ENCODE data around the gene BSCL2. TPM values are rescaled to one million over a fixed set of nuclear protein-coding genes. Genes with fewer than 3 reads are reported as not detected.

Gene BSCL2
- polyA plus RNA-seq, 1 experiment = 94.1 TPM

DNA sequence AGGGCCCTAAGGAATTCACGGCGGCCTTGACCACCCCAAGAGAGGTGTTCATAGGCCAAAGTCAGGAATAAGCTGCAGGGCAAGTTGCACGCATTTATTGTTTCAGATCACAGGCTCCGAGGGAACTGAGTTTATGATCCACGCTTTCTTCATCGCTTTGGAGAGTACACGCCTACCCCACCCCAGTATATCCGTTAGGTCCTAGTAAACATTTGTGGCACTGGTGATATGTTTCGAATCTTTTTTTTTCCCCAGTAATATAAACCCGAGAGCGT is 61.6 kb downstream of the BSCL2 start:
- H3K36me3 ChIP-seq (ENCODE audit: control insufficient read depth, insufficient read depth, low read length) = peaks cover 25% of the 10 kb centered on the region
- peak overlapping the region; percentile 73 for H3K4me3 ChIP-seq (ENCODE audit: low read depth, low read length)
- no peak for TF ChIP-seq CTCF (IDR thresholded peaks at IDR 0.05; ENCODE audit: insufficient read depth, low read depth, low read length)
- no peaks in the 10 kb centered on the region for H3K27me3 ChIP-seq (ENCODE audit: control insufficient read depth, insufficient read depth, low read length)
- POLR2A ChIA-PET = interaction anchor here (1.5 kb wide), 1 partner anchor 20 kb away, joined by 19 read pairs; the partner anchor contains the start of genes C11orf98 and CSKMT
- CTCF ChIA-PET = interaction anchor here (0.6 to 1.1 kb wide), 2 partner anchors 221 to 1559 kb away, joined by 3 read pairs; no protein-coding TSS in a partner anchor
- DNase-seq (ENCODE audit: low read depth) = no peak

GRCh38 chr11:62644220-62644619 is 63.0 kb downstream of the BSCL2 start:
- ChIA-PET POLR2A (no interaction called here), CTCF (interaction anchor here (0.7 to 1.1 kb wide), 3 partner anchors 29 to 52 kb away, joined by 3 to 4 read pairs (median 3); partner anchors contain the start of gene TUT1)
- no peak for DNase-seq (ENCODE audit: low read depth)

More at GRCh38 chr11:62644220-62644619, 63.0 kb downstream of the BSCL2 start:
- Histone ChIP-seq H3K4me3 (ENCODE audit: low read depth, low read length) (no peak overlapping the region), H3K36me3 (ENCODE audit: control insufficient read depth, insufficient read depth, low read length) (peaks cover 23% of the 10 kb centered on the region), H3K27me3 (ENCODE audit: control insufficient read depth, insufficient read depth, low read length) (no peaks in the 10 kb centered on the region)
- no peak for TF ChIP-seq CTCF (IDR thresholded peaks at IDR 0.05; ENCODE audit: insufficient read depth, low read depth, low read length)

Small RNA genes within 50 kb of the gene (small RNA-seq; reads per million reads assigned to genes)
- not detected for gene SNORA57 (ENCODE audit: insufficient read length, low read depth, low replicate concordance)

Other genes with a start within 250 kb of the BSCL2 start
- 145 and 185 TPM in 2 replicates for gene AHNAK, start 160.6 kb downstream of the BSCL2 start, polyA plus RNA-seq (2011; rRNA removed)
- 2,358 and 2,459 TPM in 2 replicates for gene EEF1G, start 133.5 kb downstream of the BSCL2 start, polyA plus RNA-seq (2011; rRNA removed)
- 6.4 and 9.9 TPM in 2 replicates for gene TUT1, start 115.9 kb downstream of the BSCL2 start, polyA plus RNA-seq (2011; rRNA removed)
- 16.4 and 17.8 TPM in 2 replicates for gene MTA2, start 105.6 kb downstream of the BSCL2 start, polyA plus RNA-seq (2011; rRNA removed)
- gene EML3, start 94.6 kb downstream of the BSCL2 start, polyA plus RNA-seq (2011; rRNA removed) = 18.9 and 26.5 TPM in 2 replicates
- 2.1 and 2.2 TPM in 2 replicates for gene ROM1, start 94.2 kb downstream of the BSCL2 start, polyA plus RNA-seq (2011; rRNA removed)
- gene B3GAT3, start 85.4 kb downstream of the BSCL2 start, polyA plus RNA-seq (2011; rRNA removed) = 24.5 and 42.4 TPM in 2 replicates
- 388 and 463 TPM in 2 replicates for gene GANAB, start 60.8 kb downstream of the BSCL2 start, polyA plus RNA-seq (2011; rRNA removed)
- 6.7 and 17.3 TPM in 2 replicates for gene INTS5, start 54.1 kb downstream of the BSCL2 start, polyA plus RNA-seq (2011; rRNA removed)
- 43.0 and 45.2 TPM in 2 replicates for gene C11orf98, start 42.2 kb downstream of the BSCL2 start, polyA plus RNA-seq (2011; rRNA removed)
- 5.1 and 6.6 TPM in 2 replicates for gene CSKMT, start 42.1 kb downstream of the BSCL2 start, polyA plus RNA-seq (2011; rRNA removed)
- 6.9 TPM in 2 replicates for gene UQCC3, start 35.8 kb downstream of the BSCL2 start, polyA plus RNA-seq (2011; rRNA removed)
- 4.0 and 4.1 TPM in 2 replicates for gene LBHD1, start 35.2 kb downstream of the BSCL2 start, polyA plus RNA-seq (2011; rRNA removed)
- 83.7 and 86.0 TPM in 2 replicates for gene UBXN1, start 28.4 kb downstream of the BSCL2 start, polyA plus RNA-seq (2011; rRNA removed)
- gene LRRN4CL, start 17.9 kb downstream of the BSCL2 start, polyA plus RNA-seq (2011; rRNA removed) = 2.6 and 2.9 TPM in 2 replicates
- gene GNG3, start 252 bp upstream of the BSCL2 start, polyA plus RNA-seq (2011; rRNA removed) = not detected in 2 replicates
- 10.0 and 17.3 TPM in 2 replicates for gene HNRNPUL2, start 20.0 kb upstream of the BSCL2 start, polyA plus RNA-seq (2011; rRNA removed)
- gene TTC9C, start 21.1 kb upstream of the BSCL2 start, polyA plus RNA-seq (2011; rRNA removed) = 31.7 and 32.6 TPM in 2 replicates
- gene ZBTB3, start 46.7 kb upstream of the BSCL2 start, polyA plus RNA-seq (2011; rRNA removed) = 3.5 and 3.8 TPM in 2 replicates
- 151 and 208 TPM in 2 replicates for gene POLR2G, start 54.2 kb upstream of the BSCL2 start, polyA plus RNA-seq (2011; rRNA removed)
- gene TAF6L, start 64.0 kb upstream of the BSCL2 start, polyA plus RNA-seq (2011; rRNA removed) = 9.1 and 17.0 TPM in 2 replicates
- 76.2 and 97.1 TPM in 2 replicates for gene TMEM179B, start 80.0 kb upstream of the BSCL2 start, polyA plus RNA-seq (2011; rRNA removed)
- gene TMEM223, start 84.6 kb upstream of the BSCL2 start, polyA plus RNA-seq (2011; rRNA removed) = 13.6 and 15.7 TPM in 2 replicates
- gene NXF1, start 98.0 kb upstream of the BSCL2 start, polyA plus RNA-seq (2011; rRNA removed) = 37.8 and 51.0 TPM in 2 replicates
- gene STX5, start 124.6 kb upstream of the BSCL2 start, polyA plus RNA-seq (2011; rRNA removed) = 61.5 and 76.6 TPM in 2 replicates
- not detected in 2 replicates for gene TEX54, start 125.4 kb upstream of the BSCL2 start, polyA plus RNA-seq (2011; rRNA removed)
- 24.4 and 37.9 TPM in 2 replicates for gene WDR74, start 132.2 kb upstream of the BSCL2 start, polyA plus RNA-seq (2011; rRNA removed)
- 394 and 535 TPM in 2 replicates for gene SLC3A2, start 173.5 kb upstream of the BSCL2 start, polyA plus RNA-seq (2011; rRNA removed)
- not detected in 2 replicates for gene CHRM1, start 213.9 kb upstream of the BSCL2 start, polyA plus RNA-seq (2011; rRNA removed)